ENCODE measurements around the gene DDN.

GRCh38 chr12:48946943-48947342 is 52.2 kb downstream of the DDN start:
- TF ChIP-seq POLR2AphosphoS5 (IDR thresholded peaks at IDR 0.05; ENCODE audit: low read depth, low read length): no peak
- no peak for TF ChIP-seq CTCF (IDR thresholded peaks at IDR 0.05)
- no peak for TF ChIP-seq REST (IDR thresholded peaks at IDR 0.05; ENCODE audit: insufficient read depth in 1 of 2, low read depth in 2 of 2, low read length in 1 of 2)
- no peak for TF ChIP-seq SIN3A (IDR thresholded peaks at IDR 0.05; ENCODE audit: borderline replicate concordance, insufficient read depth, low read depth, low read length)
- TF ChIP-seq TCF7L2 (IDR thresholded peaks at IDR 0.05; ENCODE audit: low read depth, low read length): no peak

All from Panc1 (cell line).